C1 segment of cervical spinal cord (tissue), 14 donors: ENCODE data around the gene WDR62.
"Not testable (repeated sequence)": the region's sequence is repeated elsewhere in the genome, so short reads cannot be mapped to it uniquely, and the experiment has no call there.

Experiments
- DNase-seq, 14 donors: peaks; one replicate each; lab custom pipeline; 2025; lab: John Stamatoyannopoulos, UW

Gene WDR62

GRCh38 chr19:36032251-36033104 lies 22.2 kb upstream of the WDR62 start, which contains the start of gene CLIP3:
TSS of gene CLIP3 (minus strand) at chr19:36032873. CDS start at chr19:36032357, 516 bp downstream.
- peak in 13 of 14 donors; percentile 31 to 85 (median 70) for DNase-seq

- no peak for DNase-seq
Measured at GRCh38 chr19:36040495-36040894, 14.2 kb upstream of the WDR62 start.

GRCh38 chr19:36041092-36041491 lies 13.6 kb upstream of the WDR62 start:
- not testable (repeated sequence) for DNase-seq

GRCh38 chr19:36041831-36042230 lies 12.9 kb upstream of the WDR62 start:
- DNase-seq: no peak

- peak in 2 of 14 donors; percentile 4 to 9 for DNase-seq
Measured at GRCh38 chr19:36043952-36044351, 10.7 kb upstream of the WDR62 start.

GRCh38 chr19:36046443-36047050 lies 8.2 kb upstream of the WDR62 start:
- DNase-seq: peak in 8 of 14 donors; percentile 9 to 70 (median 18)

GRCh38 chr19:36047835-36048234 lies 6.9 kb upstream of the WDR62 start:
- no peak for DNase-seq

GRCh38 chr19:36049080-36049698 lies 5.5 kb upstream of the WDR62 start:
- DNase-seq: no peak

- peak in 1 of 14 donors; percentile 25 for DNase-seq
Measured at GRCh38 chr19:36051236-36051635, 3.5 kb upstream of the WDR62 start.

- DNase-seq: no peak
Measured at GRCh38 chr19:36051637-36052036, 3.1 kb upstream of the WDR62 start.

- DNase-seq: peak; percentile 95 to 100 (median 99)
Measured at GRCh38 chr19:36054119-36054732, 471 bp upstream of the WDR62 start, which contains the start of gene THAP8. TSS of gene THAP8 (minus strand) at chr19:36054285. CDS start at chr19:36054217, 68 bp downstream.

- no peak for DNase-seq
Measured at GRCh38 chr19:36058481-36059179, 3.9 kb downstream of the WDR62 start.

- DNase-seq: no peak
Measured at GRCh38 chr19:36059180-36059910, 4.6 kb downstream of the WDR62 start.

GRCh38 chr19:36060430-36060829 lies 5.7 kb downstream of the WDR62 start:
- DNase-seq: peak in 11 of 14 donors; percentile 6 to 68 (median 39)

- DNase-seq: no peak
Measured at GRCh38 chr19:36061367-36061766, 6.7 kb downstream of the WDR62 start.

GRCh38 chr19:36064826-36065225 lies 10.1 kb downstream of the WDR62 start:
- no peak for DNase-seq

GRCh38 chr19:36067681-36068080 lies 13.0 kb downstream of the WDR62 start:
- DNase-seq: no peak

GRCh38 chr19:36068810-36069499 lies 14.3 kb downstream of the WDR62 start:
- not testable (repeated sequence) for DNase-seq

- no peak for DNase-seq
Measured at GRCh38 chr19:36072081-36072480, 17.4 kb downstream of the WDR62 start.
